ENCODE measurements around the gene ZNF74. TPM values are rescaled to one million over a fixed set of nuclear protein-coding genes. Genes with fewer than 3 reads are reported as not detected.

Gene ZNF74
- total and polyA plus RNA-seq, 10 of the 15 experiments (the other 5 are each of a cell fraction or from before 2014, with no cell fraction given), result 0.37 to 9.3 (median 5.1) TPM

- no peak for FAIRE-seq
- H3K27me3 ChIP-seq (replicated peaks in 1 of 2; ENCODE audit: control insufficient read depth in 2 of 2, insufficient read depth in 2 of 2, low read length in 1 of 2), result peaks cover 0 to 3% of the 10 kb centered on the region in 2 experiments; a peak in 1 of 4 replicates
- no peak for ATAC-seq
- ChIA-PET SMC1A (ENCODE audit: uncharacterized antibody, unreplicated experiment) (interaction anchor here (0.9 kb wide), 1 partner anchor 11 kb away, joined by 4 read pairs; no protein-coding TSS in a partner anchor), CTCF (interaction anchor here (0.9 kb wide), 1 partner anchor 18 kb away, joined by 3 read pairs; no protein-coding TSS in a partner anchor), POLR2A (no interaction called here), RAD21 (ENCODE audit: unreplicated experiment) (no interaction called here)
- H4K20me1 ChIP-seq (ENCODE audit: control insufficient read depth, insufficient read depth), result no peaks in the 10 kb centered on the region
- no peak overlapping the region for H3K4me3 ChIP-seq
- no peak for DNase-seq (ENCODE audit: low read depth, low spot score)
- peaks cover 4% of the 10 kb centered on the region; the same call in 1 of the 2 replicates for H3K4me1 ChIP-seq (ENCODE audit: control insufficient read depth, insufficient read depth, low read length)
- no peaks in the 10 kb centered on the region for H3K79me2 ChIP-seq (ENCODE audit: control insufficient read depth, insufficient read depth, low read length)
- no TSS peak for BruUV-seq (replicated peaks)
- WGBS (ENCODE audit: insufficient coverage, insufficient replicate concordance, low lambda C conversion rate, missing lambda C conversion rate), result 62% methylated on average over 6 of the region's 6 CpGs
- H3K9ac ChIP-seq (ENCODE audit: control insufficient read depth, insufficient read depth, low read length), result no peak overlapping the region
- no peak overlapping the region for H2AFZ ChIP-seq (ENCODE audit: control insufficient read depth, low read depth, low read length)
- intact Hi-C loops (cut with micrococcal nuclease; ENCODE audit: unreplicated experiment) (no loop called here), in situ Hi-C loops (cut with MboI) (no loop called here)
- no peak overlapping the region for H3K4me2 ChIP-seq (ENCODE audit: control insufficient read depth, insufficient read depth)
- TF ChIP-seq ASH2L (IDR thresholded peaks at IDR 0.05; ENCODE audit: borderline replicate concordance, low read depth) (no peak), RCOR1 (conservative IDR thresholded peaks at IDR 0.05; ENCODE audit: low read depth, low read length) (no peak), NR2C2 (IDR thresholded peaks at IDR 0.05; ENCODE audit: borderline replicate concordance, control insufficient read depth, insufficient read length, low read depth) (no peak), DPF2 (IDR thresholded peaks at IDR 0.05) (no peak), ZNF592 (IDR thresholded peaks at IDR 0.05) (no peak), GABPA (IDR thresholded peaks at IDR 0.05; ENCODE audit: low read depth) (no peak), RELA (IDR thresholded peaks at IDR 0.05; ENCODE audit: borderline replicate concordance, partially characterized antibody) (no peak), NR2F1 (conservative IDR thresholded peaks at IDR 0.05) (no peak)
- no peaks in the 10 kb centered on the region for H3K36me3 ChIP-seq (ENCODE audit: control insufficient read depth in 2 of 2, insufficient read depth in 2 of 2, low read length in 1 of 2)
- H3K27ac ChIP-seq (ENCODE audit: control insufficient read depth, insufficient read depth), result no peak overlapping the region
- no peaks in the 10 kb centered on the region; the same call in 2 of the 3 replicates for H3K9me3 ChIP-seq (replicated peaks; ENCODE audit: control insufficient read depth, insufficient read depth, low read length)
These were observed 9.1 kb upstream of the ZNF74 start for GRCh38 chr22:20384865-20385264.
